RWPE1 (cell line): ENCODE data around the gene PRIM2.
"Not testable (repeated sequence)": the region's sequence is repeated elsewhere in the genome, so short reads cannot be mapped to it uniquely, and the experiment has no call there.

Experiments used
- CTCF ChIA-PET: fragments of 350-600 bp; sonication (Branson Sonifier 250); formaldehyde crosslinking; extraction: SDS; loops from one replicate; lab custom pipeline; 2021; lab: Yijun Ruan, JAX
- POLR2A ChIA-PET: fragments of 400-600 bp; formaldehyde crosslinking; extraction: SDS; loops from one replicate; lab custom pipeline; 2020; ENCODE audit warnings: antibody characterized with exemption; ENCODE audit not compliant: low non-redundant PET; lab: Yijun Ruan, JAX
- DNase-seq: peaks from one replicate; pipeline ENCODE4 v3.0.0; 2012; ENCODE audit warnings: low spot score
- H3K27ac ChIP-seq: fragments of 450-650 bp; 2 replicates; pipeline ENCODE4 v1.5.1; 2017
- CTCF ChIP-seq: fragments of 450-650 bp; conservative IDR thresholded peaks from 2 replicates; pipeline ENCODE4 v1.5.1; 2017; ENCODE audit warnings: low read depth, mild to moderate bottlenecking

The PRIM2 gene

GRCh38 chr6:57374764-57375163, 57.3 kb downstream of the PRIM2 start:
- POLR2A ChIA-PET, H3K27ac ChIP-seq, DNase-seq, CTCF ChIA-PET: not testable (repeated sequence)

GRCh38 chr6:57376083-57376482, 58.7 kb downstream of the PRIM2 start:
- POLR2A ChIA-PET, DNase-seq, H3K27ac ChIP-seq, CTCF ChIA-PET: not testable (repeated sequence)

GRCh38 chr6:57389038-57389592, 71.7 kb downstream of the PRIM2 start:
- POLR2A ChIA-PET, CTCF ChIA-PET, H3K27ac ChIP-seq, DNase-seq: not testable (repeated sequence)

- DNase-seq, POLR2A ChIA-PET, H3K27ac ChIP-seq: not testable (repeated sequence)
- CTCF ChIA-PET = interaction anchor here (0.6 kb wide), 1 partner anchor 20 kb away, joined by 3 read pairs; no protein-coding TSS in a partner anchor
These were observed 73.4 kb downstream of the PRIM2 start for GRCh38 chr6:57390818-57391217.

- CTCF ChIA-PET, POLR2A ChIA-PET, DNase-seq: not testable (repeated sequence)
These were observed 74.6 kb downstream of the PRIM2 start for GRCh38 chr6:57392047-57392446.

GRCh38 chr6:57419341-57419740, 101.9 kb downstream of the PRIM2 start:
- DNase-seq, CTCF ChIA-PET, H3K27ac ChIP-seq: not testable (repeated sequence)

More at GRCh38 chr6:57392047-57392446, 74.6 kb downstream of the PRIM2 start:
- H3K27ac ChIP-seq = not testable (repeated sequence)

GRCh38 chr6:57421503-57421902, 104.1 kb downstream of the PRIM2 start:
- TF ChIP-seq CTCF = no peak
- POLR2A ChIA-PET = no interaction called here
- no peak overlapping the region for H3K27ac ChIP-seq
- no peak for DNase-seq
- CTCF ChIA-PET = no interaction called here

More at GRCh38 chr6:57419341-57419740, 101.9 kb downstream of the PRIM2 start:
- POLR2A ChIA-PET = not testable (repeated sequence)

GRCh38 chr6:57423468-57423867, 106.0 kb downstream of the PRIM2 start:
- DNase-seq = no peak
- ChIA-PET CTCF (no interaction called here), POLR2A (no interaction called here)
- no peak for TF ChIP-seq CTCF
- H3K27ac ChIP-seq = no peak overlapping the region

GRCh38 chr6:57431742-57432141, 114.3 kb downstream of the PRIM2 start:
- POLR2A ChIA-PET, H3K27ac ChIP-seq, DNase-seq, CTCF ChIA-PET: not testable (repeated sequence)

GRCh38 chr6:57432157-57432556, 114.7 kb downstream of the PRIM2 start:
- DNase-seq = no peak
- H3K27ac ChIP-seq = no peak overlapping the region
- POLR2A ChIA-PET = no interaction called here
- CTCF ChIA-PET = no interaction called here
- TF ChIP-seq CTCF = no peak
